GM19239 (cell line): ENCODE data around the gene RPL22.

Source experiments
- DNase-seq: peaks from one replicate; pipeline ENCODE4 v3.0.0; 2011; ENCODE audit warnings: low spot score; ENCODE audit not compliant: insufficient read length
- FAIRE-seq: peaks from 2 replicates; lab custom pipeline; 2011; peaks lifted over from hg19 to GRCh38; lab: Jason Lieb, UNC

Gene RPL22

GRCh38 chr1:6177681-6178380 lies 21.6 kb downstream of the RPL22 start:
- FAIRE-seq (no peak), DNase-seq (no peak)

DNA sequence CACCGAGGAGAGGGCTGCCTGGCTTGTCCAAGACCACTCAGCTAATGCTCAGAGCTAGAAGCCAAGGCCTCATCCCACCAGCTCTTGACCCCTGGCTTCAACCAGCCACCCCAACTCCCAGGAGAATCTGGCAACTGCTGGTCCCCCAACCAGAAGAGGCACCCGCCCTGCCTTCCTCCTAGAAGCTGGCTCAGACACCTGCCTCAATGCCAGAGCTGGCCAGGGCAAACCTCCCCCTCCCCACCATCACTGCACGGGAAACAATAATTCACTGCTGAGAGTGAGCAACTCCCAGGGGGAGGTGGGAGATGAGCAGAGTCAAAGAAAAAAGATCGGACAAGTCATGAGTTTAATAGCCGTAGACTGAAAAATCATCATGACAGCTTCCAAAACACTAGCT lies 22.6 kb downstream of the RPL22 start:
- FAIRE-seq, result no peak

DNA sequence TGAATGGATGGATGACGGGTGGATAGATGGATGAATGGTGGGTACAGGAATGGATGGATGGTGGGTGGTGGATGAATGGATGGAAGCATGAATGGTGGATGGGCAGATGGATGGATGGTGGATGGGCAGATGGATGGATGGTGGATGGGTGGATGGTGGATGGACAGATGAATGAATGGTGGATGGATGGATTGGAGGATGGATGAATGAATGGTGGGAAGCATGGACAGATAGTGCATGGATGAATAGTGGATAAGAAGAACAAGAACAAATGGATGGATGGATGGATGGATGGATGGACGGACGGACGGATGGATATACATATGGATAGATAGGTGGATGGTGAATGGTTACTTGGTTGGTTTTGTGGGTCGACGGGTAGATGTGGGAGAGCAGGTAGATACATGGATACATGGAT lies 24.0 kb downstream of the RPL22 start:
- no peak for DNase-seq
- FAIRE-seq, result no peak

More for the DNA sequence above, 22.6 kb downstream of the RPL22 start:
- no peak for DNase-seq

GRCh38 chr1:6174621-6175410 lies 24.6 kb downstream of the RPL22 start:
- FAIRE-seq (no peak), DNase-seq (no peak)

DNA sequence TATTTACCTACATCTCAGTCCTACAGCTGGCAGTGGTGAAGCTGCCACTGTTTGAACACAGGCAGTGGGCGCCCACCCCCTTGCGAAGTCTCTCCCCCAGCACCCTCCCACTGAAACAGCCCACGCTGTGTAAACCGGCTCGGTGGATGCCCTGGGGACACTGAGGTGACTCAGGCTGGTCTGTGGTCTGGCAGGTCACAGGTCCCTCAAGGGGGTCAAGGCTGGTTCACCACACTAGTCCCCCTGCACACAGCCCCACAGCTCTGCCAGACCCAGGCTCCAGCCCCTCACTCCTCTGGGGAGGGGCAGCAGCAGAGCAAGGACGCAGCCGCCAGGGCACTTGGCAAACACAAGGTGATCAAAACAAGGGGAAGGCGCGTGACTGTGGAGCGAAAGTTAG lies 26.8 kb downstream of the RPL22 start:
- FAIRE-seq (no peak), DNase-seq (no peak)

- FAIRE-seq (no peak), DNase-seq (no peak)
Observed at GRCh38 chr1:6171548-6172124, 27.8 kb downstream of the RPL22 start.

DNA sequence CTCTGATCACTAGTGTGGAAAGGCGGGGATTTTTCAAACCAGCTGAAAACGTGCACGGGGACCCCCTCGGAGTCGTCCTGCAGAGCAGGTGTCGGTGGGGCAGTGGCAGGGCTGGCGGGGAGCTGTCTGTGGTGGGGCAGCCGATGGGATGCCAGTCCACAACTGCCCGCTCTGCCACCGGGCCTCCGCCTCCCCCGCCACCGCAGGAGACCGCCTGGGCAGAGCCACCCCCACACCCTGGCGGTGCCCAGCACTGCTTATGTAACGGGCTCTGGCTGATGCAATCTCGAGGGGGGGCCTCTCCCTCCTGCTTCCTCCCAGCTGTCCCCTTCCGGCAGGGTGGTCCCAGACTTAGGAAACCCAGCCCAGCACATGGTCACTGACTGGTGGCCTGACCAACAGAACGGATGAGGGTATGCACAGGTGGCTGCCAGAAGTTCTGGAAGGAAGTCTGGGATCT lies 28.6 kb downstream of the RPL22 start:
- no peak for FAIRE-seq
- DNase-seq, result no peak

DNA sequence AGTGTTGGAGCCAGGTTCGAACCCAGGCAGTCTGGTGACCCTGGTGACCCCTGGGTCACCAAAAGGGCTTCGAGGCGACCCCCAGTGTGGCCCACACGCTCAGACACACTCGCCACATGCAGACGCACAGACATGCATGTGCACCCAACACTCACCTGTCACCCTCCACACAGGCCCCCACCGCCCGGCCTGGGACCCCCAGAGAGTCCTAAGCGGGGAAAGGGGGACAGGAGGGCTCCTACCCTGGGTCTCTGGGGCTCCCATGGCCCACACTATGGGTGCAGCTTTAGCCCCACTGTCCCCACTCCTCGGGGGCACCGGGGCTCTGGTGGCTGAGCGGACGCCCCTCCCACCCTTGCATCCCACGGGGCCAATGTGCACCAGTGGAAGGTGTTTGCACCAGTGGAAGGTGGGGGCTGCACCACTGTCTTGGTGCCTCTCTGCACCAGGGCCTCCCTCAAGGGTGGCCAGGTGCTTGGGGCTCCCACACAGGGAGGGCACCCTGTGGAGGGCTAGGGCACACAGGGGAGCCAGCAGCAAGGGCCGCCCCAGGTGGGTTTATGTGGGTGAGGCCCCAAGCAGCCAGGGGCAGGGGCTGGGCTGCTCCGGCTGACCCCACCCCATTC lies 29.2 kb downstream of the RPL22 start:
- FAIRE-seq (no peak), DNase-seq (no peak)

- FAIRE-seq (no peak), DNase-seq (no peak)
Observed at GRCh38 chr1:6168947-6169586, 30.3 kb downstream of the RPL22 start.

DNA sequence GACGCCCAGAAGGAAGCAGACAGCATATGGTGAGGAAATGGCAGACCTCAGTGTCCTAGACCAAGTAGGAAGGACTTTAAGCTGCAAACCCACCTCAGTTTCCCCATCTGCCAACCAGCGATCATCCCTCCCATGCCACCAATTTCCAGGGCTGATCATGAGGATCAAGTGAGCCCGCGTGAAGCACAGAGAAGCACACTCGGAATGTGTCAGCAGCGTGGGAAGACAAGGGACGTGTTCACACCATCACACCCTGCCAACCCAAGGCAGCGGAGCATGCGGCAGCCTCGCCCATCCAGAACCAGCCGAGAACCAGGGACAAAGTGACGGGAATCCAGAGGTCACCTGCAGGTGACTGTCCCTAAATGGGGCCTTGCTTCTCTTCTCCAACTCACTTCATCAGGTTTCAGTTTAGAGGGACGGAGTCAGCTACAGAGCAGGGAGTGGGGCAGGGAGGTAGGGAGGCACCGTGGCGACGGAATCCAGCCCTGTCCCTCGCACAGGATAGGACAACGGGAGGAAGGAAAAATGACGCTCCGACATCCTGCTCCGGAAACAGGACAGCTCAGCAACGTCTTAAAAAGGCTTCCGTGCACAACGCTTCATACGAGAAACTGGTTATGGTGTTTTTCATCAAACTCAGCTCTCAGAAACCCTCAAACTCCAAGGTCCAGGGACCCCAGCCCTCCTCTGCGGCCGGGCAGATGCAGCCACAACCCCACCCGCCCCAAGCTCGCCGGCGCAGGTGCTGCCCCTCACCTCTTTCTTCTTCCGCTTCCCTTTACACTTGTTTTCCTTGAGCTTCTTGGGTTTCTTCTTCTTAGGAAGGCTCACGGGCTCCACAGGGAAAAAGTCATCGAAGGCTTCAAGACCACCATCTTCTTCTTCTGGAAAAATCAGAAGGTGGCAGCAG lies 31.7 kb downstream of the RPL22 start:
- FAIRE-seq, result no peak

GRCh38 chr1:6166655-6167390 lies 32.6 kb downstream of the RPL22 start:
- DNase-seq (no peak), FAIRE-seq (no peak)

More for the DNA sequence above, 31.7 kb downstream of the RPL22 start:
- DNase-seq, result no peak

GRCh38 chr1:6166221-6166620 lies 33.2 kb downstream of the RPL22 start:
- FAIRE-seq (no peak), DNase-seq (no peak)

DNA sequence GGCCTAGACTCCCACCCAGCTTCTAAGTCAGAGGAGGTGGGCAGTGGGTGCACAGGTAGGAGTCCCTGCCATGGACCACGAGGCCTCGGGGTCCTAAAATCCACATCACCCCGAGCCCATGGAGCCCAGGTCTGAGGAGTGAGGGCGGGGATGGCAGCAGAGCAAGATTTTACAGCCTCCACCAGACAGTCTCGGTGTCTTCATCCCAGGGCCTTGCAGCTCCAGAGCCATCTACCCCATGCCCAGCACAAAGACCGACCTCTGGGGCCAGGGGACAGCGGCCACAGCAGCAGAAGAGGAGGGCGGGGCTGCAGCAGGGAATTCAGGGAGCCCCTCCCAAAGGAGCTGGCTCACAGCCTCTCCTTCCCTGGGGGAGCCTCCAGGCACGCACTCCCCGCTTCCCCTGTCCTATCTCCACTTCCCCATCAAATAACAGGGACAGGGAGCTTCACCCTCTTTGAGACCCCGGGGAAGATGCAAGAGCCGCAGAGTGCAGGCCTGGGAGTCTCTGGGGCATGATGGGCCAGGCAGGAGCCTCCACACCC lies 33.9 kb downstream of the RPL22 start:
- FAIRE-seq, result no peak
- no peak for DNase-seq

DNA sequence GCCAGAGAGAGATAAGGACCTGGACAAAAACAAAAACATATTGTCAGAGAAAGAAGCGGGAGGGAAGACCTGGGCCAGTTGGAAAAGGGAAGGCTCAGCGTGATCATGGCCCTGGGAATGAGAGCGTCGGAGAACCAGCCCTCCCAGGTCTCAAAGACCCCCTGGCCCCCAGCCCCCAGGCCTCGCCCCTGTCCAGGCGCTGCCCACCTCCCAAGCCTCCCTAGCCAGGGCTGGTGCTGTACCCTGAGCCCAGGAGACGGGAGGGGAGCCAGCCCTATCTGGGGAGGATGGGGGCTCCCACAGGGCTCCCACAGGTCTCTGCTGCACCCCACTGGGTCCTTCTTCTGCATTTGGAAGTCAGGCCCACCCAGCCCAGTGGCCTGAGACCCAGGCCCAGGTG lies 34.4 kb downstream of the RPL22 start:
- no peak for FAIRE-seq

GRCh38 chr1:6163973-6164617 lies 35.3 kb downstream of the RPL22 start:
- FAIRE-seq, result no peak

More for the DNA sequence above, 34.4 kb downstream of the RPL22 start:
- DNase-seq, result no peak

GRCh38 chr1:6163191-6163972 lies 36.0 kb downstream of the RPL22 start:
- FAIRE-seq, result no peak
- no peak for DNase-seq

More at GRCh38 chr1:6163973-6164617, 35.3 kb downstream of the RPL22 start:
- DNase-seq, result no peak

DNA sequence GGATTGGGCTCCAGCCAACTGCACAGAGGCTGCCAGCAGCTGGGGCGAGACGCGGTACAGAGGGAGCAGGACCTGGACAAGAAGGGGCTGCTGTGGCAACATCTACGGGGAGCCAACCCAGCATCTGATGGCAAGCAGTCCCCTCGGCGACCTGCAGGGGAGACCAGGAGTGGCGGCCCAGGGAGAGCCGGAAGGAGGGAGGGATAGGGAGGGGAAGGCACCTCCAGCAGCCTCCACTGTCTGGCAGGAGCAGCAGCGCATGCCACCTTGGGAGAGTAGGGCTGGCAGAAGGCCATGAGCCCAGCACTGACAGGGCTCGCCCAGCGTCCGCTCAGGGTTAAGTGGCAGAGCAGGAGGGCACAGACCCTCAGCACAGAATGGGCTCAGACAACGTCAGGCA lies 36.6 kb downstream of the RPL22 start:
- FAIRE-seq, result no peak
- DNase-seq, result no peak
